Endothelial cell of umbilical vein (primary cell): ENCODE data around the gene SLC29A3. TPM values are rescaled to one million over a fixed set of nuclear protein-coding genes. Genes with fewer than 3 reads are reported as not detected.

Source experiments
- BruUV-seq: library from RNA; stranded (reverse); fragments of 400-500 nt; replicated peaks from 2 replicates; lab custom pipeline; 2021; lab: Mats Ljungman, UMichigan
- CTCF ChIA-PET: fragments of 300-600, 350-600 bp; sonication (Branson Sonifier 250); formaldehyde crosslinking; loops from one replicate; lab custom pipeline; 2021; ENCODE audit warnings: antibody characterized with exemption, inconsistent platforms; lab: Charles Lee
- POLR2A ChIA-PET: fragments of 300-600, 350-600 bp; sonication (Branson Sonifier 250); formaldehyde crosslinking; loops from one replicate; lab custom pipeline; 2021; ENCODE audit warnings: antibody characterized with exemption, inconsistent platforms; lab: Charles Lee
- DNase-seq: peaks from one replicate; pipeline ENCODE4 v3.0.0-alpha.2; 2011; ENCODE audit warnings: low read depth, low spot score
- FAIRE-seq: peaks from 2 replicates; lab custom pipeline; 2011; peaks lifted over from hg19 to GRCh38; lab: Jason Lieb, UNC
- H2AFZ ChIP-seq: 2 replicates; pipeline ENCODE4 v1.6.0; 2012; ENCODE audit warnings: low read depth, low read length, control low read depth, inconsistent platforms
- H3K27ac ChIP-seq: 2 replicates; pipeline ENCODE4 v1.5.1; 2011; ENCODE audit warnings: low read depth, mild to moderate bottlenecking, control low read depth, low read length, moderate library complexity; ENCODE audit not compliant: insufficient read depth
- H3K27me3 ChIP-seq, 2 experiments: 2 replicates each; pipeline versions ENCODE4 v1.6.0 to v1.6.1; 2011; ENCODE audit warnings: low read length in 2 of 2, mixed read lengths in 1 of 2; ENCODE audit not compliant: control insufficient read depth in 2 of 2, insufficient read depth in 2 of 2
- H3K36me3 ChIP-seq, 2 experiments: 2 replicates in 1 of 2; 3 replicates in 1 of 2; pipeline ENCODE4 v1.5.1; 2011; ENCODE audit warnings: low read length in 2 of 2, mild to moderate bottlenecking in 1 of 2, moderate library complexity in 1 of 2; ENCODE audit not compliant: control insufficient read depth in 2 of 2, insufficient read depth in 2 of 2; ENCODE audit errors: extremely low read depth in 1 of 2
- H3K4me1 ChIP-seq: 3 replicates; pipeline ENCODE4 v1.5.1; 2011; ENCODE audit warnings: mild to moderate bottlenecking, low read length; ENCODE audit not compliant: control insufficient read depth, insufficient read depth; ENCODE audit errors: extremely low read depth
- H3K4me2 ChIP-seq: 2 replicates; pipeline ENCODE4 v1.6.1; 2011; ENCODE audit warnings: low read length, control low read depth, mixed read lengths; ENCODE audit not compliant: insufficient read depth
- H3K4me3 ChIP-seq, 3 experiments: fragments of 200-600 bp in 1 of 3; sonication (generic), shearing (Covaris generic) in 1 of 3; replicated peaks in 1 of 3; 2 replicates each; pipeline ENCODE4 v1.5.1; 2011 to 2016; ENCODE audit warnings: control low read depth in 3 of 3, low read length in 3 of 3, mild to moderate bottlenecking in 2 of 3, inconsistent platforms in 1 of 3, low read depth in 1 of 3, moderate library complexity in 1 of 3; ENCODE audit not compliant: insufficient read depth in 1 of 3
- H3K79me2 ChIP-seq: 2 replicates; pipeline ENCODE4 v1.6.0; 2012; ENCODE audit warnings: low read length, inconsistent platforms; ENCODE audit not compliant: control insufficient read depth, insufficient read depth
- H3K9ac ChIP-seq: replicated peaks from 2 replicates; pipeline ENCODE3; 2011; ENCODE audit warnings: low read length, control low read depth; ENCODE audit not compliant: insufficient read depth; ENCODE audit errors: extremely low read depth
- H3K9me1 ChIP-seq: replicated peaks from 3 replicates; pipeline ENCODE4 v1.6.0; 2011; ENCODE audit warnings: mild to moderate bottlenecking, low read length; ENCODE audit not compliant: control insufficient read depth, insufficient read depth; ENCODE audit errors: extremely low read depth
- H3K9me3 ChIP-seq: replicated peaks from 2 replicates; pipeline ENCODE4 v1.5.1; 2012; ENCODE audit warnings: low read length, inconsistent platforms; ENCODE audit not compliant: control insufficient read depth, insufficient read depth
- H4K20me1 ChIP-seq: replicated peaks from 2 replicates; pipeline ENCODE3; 2011; ENCODE audit warnings: mild to moderate bottlenecking, low read length; ENCODE audit not compliant: control insufficient read depth, insufficient read depth; ENCODE audit errors: extremely low read depth
- EZH2 ChIP-seq: IDR thresholded peaks from 2 replicates; pipeline ENCODE4 v1.6.1; 2012; ENCODE audit warnings: borderline replicate concordance, low read depth, mild to moderate bottlenecking, moderate library complexity, low read length, inconsistent platforms; ENCODE audit not compliant: severe bottlenecking
- FOS ChIP-seq: IDR thresholded peaks from 2 replicates; pipeline ENCODE4 v1.6.1; 2011; ENCODE audit warnings: mild to moderate bottlenecking, low read length, moderate library complexity, borderline replicate concordance; ENCODE audit not compliant: insufficient read depth
- GATA2 ChIP-seq: IDR thresholded peaks from 2 replicates; pipeline ENCODE4 v1.7.0; 2011; ENCODE audit warnings: low read depth, mild to moderate bottlenecking, moderate library complexity, mixed read lengths, low read length; ENCODE audit not compliant: insufficient read length, insufficient read depth
- JUN ChIP-seq: IDR thresholded peaks from 2 replicates; pipeline ENCODE4 v1.6.1; 2011; ENCODE audit warnings: borderline replicate concordance, low read depth; ENCODE audit not compliant: insufficient read length, insufficient read depth
- MAX ChIP-seq: IDR thresholded peaks from 2 replicates; pipeline ENCODE4 v1.6.1; 2011; ENCODE audit not compliant: insufficient read depth, insufficient read length
- POLR2A ChIP-seq: IDR thresholded peaks from 2 replicates; pipeline ENCODE4 v1.6.1; 2012; ENCODE audit warnings: low read depth, mild to moderate bottlenecking, control low read depth, low read length
- dilution Hi-C: fragments of 300-500 bp; cut with MboI; formaldehyde crosslinking; loops from one replicate; pipeline ENCODE4 v1.15.0; 2019; ENCODE audit warnings: low sequenced_read_pairs; ENCODE audit not compliant: extremely low pct_ligation_motif_present
- intact Hi-C: fragments of 100-400 bp; cut with micrococcal nuclease; formaldehyde crosslinking; loops from one replicate; pipeline ENCODE4 v1.10.0; 2022
- polyA plus RNA-seq, 4 experiments: library from polyadenylated mRNA; depleted of rRNA in 3 of 4; stranded (reverse) in 3 of 4; unstranded in 1 of 4; fragments of >200 nt; gene quantifications; 2 replicates each; pipeline versions ENCODE4 v1.2.1 to v1.2.3, GENCODE V29; 2011 to 2012; ENCODE audit warnings: missing spikeins in 1 of 4
- total RNA-seq: library from RNA; stranded (reverse); gene quantifications from 2 replicates; pipeline ENCODE4 v1.2.3, GENCODE V29; 2021
- TF ChIP-seq, protein P1 (sequence below), 2 donors: IDR thresholded peaks; 1 replicate in 1 of 2; 2 replicates in 1 of 2; pipeline ENCODE4 v1.5.1; 2011; ENCODE audit warnings: low read length in 2 of 2, mild to moderate bottlenecking in 2 of 2, moderate library complexity in 2 of 2, control low read depth in 1 of 2, inconsistent platforms in 1 of 2, low read depth in 1 of 2; ENCODE audit not compliant: insufficient read depth in 1 of 2; ENCODE audit errors: extremely low read depth in 1 of 2

SLC29A3 gene
- total and polyA plus RNA-seq, 2 donors (not counting 3 experiments of a cell fraction or from before 2014, with no cell fraction given) = 5.0 to 9.1 TPM

GRCh38 chr10:71382757-71383156 is 63.7 kb downstream of the SLC29A3 start:
- H3K36me3 ChIP-seq = no peaks in the 10 kb centered on the region
- dilution Hi-C loops (no loop called here), intact Hi-C loops (no loop called here)
- no peak for FAIRE-seq
- no peak overlapping the region for H3K27ac ChIP-seq
- no peak for DNase-seq
- no peaks in the 10 kb centered on the region for H3K79me2 ChIP-seq
- no TSS peak for BruUV-seq
- CTCF ChIA-PET = interaction anchor here (0.5 to 3.2 kb wide), 9 partner anchors 11 to 391 kb away, joined by 3 to 25 read pairs (median 4); partner anchors contain the start of genes SLC29A3 and VSIR
- POLR2A ChIA-PET = no interaction called here
- H3K9me1 ChIP-seq = no peaks in the 10 kb centered on the region
- H4K20me1 ChIP-seq = no peaks in the 10 kb centered on the region
- H3K4me3 ChIP-seq = no peak overlapping the region
- TF ChIP-seq JUN = no peak
- no peak for TF ChIP-seq POLR2A
- TF ChIP-seq GATA2 = no peak
- no peak for TF ChIP-seq EZH2
- TF ChIP-seq, protein P1, sequence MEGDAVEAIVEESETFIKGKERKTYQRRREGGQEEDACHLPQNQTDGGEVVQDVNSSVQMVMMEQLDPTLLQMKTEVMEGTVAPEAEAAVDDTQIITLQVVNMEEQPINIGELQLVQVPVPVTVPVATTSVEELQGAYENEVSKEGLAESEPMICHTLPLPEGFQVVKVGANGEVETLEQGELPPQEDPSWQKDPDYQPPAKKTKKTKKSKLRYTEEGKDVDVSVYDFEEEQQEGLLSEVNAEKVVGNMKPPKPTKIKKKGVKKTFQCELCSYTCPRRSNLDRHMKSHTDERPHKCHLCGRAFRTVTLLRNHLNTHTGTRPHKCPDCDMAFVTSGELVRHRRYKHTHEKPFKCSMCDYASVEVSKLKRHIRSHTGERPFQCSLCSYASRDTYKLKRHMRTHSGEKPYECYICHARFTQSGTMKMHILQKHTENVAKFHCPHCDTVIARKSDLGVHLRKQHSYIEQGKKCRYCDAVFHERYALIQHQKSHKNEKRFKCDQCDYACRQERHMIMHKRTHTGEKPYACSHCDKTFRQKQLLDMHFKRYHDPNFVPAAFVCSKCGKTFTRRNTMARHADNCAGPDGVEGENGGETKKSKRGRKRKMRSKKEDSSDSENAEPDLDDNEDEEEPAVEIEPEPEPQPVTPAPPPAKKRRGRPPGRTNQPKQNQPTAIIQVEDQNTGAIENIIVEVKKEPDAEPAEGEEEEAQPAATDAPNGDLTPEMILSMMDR (IDR thresholded peaks at IDR 0.05; ENCODE audit: extremely low read depth in 1 of 2, insufficient read depth in 1 of 2, low read depth in 1 of 2, low read length in 2 of 2) = no peak
- no peak for TF ChIP-seq MAX
- TF ChIP-seq FOS = no peak
- peaks cover 0 to 4% of the 10 kb centered on the region in 2 experiments for H3K27me3 ChIP-seq
- H3K9me3 ChIP-seq = no peaks in the 10 kb centered on the region
- no peak overlapping the region for H3K4me2 ChIP-seq
- no peak overlapping the region for H2AFZ ChIP-seq
- H3K4me1 ChIP-seq = no peaks in the 10 kb centered on the region
- H3K9ac ChIP-seq = no peak overlapping the region
